Activated effector memory CD4-positive, alpha-beta T cell treated with Interleukin-2 at 50 U/mL for 16 hours (primary cell): ENCODE measurements around the gene RICTOR.

Source experiments
- DNase-seq: peaks from one replicate; pipeline ENCODE4 v3.0.0-alpha.2; 2020

The RICTOR gene

DNA sequence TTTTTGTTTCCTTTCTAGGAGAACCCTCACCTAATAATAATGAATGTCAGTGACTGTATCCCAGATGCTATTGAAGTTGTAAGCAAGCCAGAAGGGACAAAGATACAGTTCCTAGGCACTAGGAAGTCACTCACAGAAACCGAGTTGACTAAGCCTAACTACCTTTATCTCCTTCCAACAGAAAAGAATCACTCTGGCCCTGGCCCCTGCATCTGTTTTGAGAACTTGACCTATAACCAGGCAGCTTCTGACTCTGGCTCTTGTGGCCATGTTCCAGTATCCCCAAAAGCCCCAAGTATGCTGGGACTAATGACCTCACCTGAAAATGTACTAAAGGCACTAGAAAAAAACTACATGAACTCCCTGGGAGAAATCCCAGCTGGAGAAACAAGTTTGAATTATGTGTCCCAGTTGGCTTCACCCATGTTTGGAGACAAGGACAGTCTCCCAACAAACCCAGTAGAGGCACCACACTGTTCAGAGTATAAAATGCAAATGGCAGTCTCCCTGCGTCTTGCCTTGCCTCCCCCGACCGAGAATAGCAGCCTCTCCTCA is 141.3 kb downstream of the RICTOR start:
- DNase-seq: no peak

DNA sequence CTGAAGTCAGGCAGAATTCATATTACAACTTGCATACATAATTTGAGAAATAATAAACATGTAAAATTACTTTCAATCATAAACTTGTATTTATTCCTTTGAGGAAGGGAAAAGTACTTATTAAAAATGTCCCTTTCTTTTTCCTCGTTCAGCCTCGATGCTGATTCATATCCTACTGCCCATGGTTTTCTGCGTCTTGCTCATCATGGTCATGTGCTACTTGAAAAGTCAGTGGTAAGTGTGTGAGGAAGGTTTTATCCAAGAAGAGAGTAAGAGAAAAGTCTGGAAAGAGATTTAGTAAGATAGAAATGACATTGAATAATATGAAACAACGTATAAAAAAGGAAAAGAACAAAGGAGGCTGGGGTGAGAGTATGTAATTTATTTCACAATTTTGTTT is 142.5 kb downstream of the RICTOR start:
- no peak for DNase-seq

DNA sequence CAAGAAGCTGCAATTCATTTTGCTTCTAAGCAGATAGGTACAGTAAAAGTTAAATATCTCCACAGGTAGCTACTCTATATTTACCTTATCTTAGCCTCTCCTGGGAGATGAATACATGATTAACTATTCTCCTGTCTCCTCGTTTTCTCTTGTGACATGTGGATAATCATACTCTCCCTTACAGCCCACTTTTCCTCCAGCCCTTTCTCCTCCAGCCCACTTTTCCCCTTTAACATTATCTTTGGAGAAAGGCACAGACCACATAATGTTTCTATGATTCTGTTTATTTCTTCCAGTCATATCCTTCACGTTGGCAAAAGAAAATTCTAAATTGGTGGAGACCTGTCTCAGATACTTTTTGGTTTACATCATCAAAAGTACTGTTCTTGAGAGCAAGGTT is 144.4 kb downstream of the RICTOR start:
- no peak for DNase-seq

DNA sequence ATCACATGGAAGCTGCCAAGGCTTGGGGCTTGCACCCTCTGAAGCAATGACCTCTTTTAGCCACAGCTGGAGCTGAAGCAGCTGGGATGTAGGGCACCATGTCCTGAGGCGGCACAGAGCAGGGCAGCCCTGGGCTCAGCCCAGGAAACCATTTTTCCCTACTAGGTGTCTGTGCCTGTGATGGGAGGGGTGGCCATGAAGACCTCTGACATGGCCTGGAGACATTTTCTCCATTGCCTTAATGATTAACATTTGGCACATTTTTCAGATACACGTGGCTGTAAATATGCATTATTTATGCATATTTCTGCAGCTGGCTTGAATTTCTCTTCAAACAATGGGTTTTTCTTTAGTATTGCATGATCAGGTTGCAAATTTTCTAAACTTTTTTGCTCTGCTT is 146.7 kb downstream of the RICTOR start:
- no peak for DNase-seq

DNA sequence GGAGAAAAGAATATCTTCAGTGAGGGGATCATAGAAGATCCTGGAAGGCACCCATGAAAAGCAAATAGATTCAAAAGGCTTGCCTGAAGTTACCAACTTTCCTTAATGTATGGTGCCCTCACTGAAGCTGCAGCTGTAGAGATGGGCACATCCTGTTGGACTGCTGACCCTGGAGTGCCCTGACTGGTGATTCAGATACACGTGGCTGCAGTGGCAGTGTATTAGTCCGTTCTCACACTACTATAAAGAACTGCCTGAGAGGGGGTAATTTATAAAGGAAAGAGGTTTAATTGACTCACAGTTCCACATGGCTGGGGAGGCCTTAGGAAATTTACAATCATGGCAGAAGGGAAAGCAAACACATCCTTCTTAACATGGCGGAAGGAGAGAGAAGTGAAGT is 148.1 kb downstream of the RICTOR start:
- DNase-seq: no peak

DNA sequence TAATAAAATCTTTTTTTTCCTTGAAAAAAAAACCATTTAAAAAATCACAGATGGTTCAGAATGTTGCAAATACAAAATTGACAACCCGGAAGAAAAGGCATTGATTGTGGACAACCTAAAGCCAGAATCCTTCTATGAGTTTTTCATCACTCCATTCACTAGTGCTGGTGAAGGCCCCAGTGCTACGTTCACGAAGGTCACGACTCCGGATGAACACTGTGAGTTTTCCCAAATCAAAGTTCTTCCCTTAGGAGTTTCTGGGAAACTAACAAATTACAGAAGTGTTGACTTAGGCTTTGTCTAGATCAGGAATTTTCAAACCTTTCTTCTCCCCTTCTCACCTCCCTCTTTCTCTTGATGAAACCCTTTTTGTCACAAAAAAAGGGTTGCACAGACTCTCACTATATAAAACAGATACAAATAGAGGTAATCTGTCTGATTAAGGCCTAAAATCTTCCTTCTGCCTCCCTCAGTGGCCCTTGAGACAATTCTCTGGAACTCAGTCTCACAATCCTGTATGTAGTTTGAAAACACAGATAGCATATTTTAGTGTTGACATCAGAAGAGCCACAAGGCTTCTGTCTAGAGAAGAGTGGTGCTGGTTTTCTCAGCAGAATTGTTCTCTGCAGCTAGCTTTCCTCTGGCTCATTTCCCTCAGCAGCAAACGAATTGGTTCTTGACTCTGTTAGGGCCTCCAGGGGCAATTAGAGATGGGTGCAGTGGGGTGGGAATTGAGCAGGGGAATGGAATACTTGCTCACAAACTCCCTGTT is 148.9 kb downstream of the RICTOR start:
- no peak for DNase-seq

DNA sequence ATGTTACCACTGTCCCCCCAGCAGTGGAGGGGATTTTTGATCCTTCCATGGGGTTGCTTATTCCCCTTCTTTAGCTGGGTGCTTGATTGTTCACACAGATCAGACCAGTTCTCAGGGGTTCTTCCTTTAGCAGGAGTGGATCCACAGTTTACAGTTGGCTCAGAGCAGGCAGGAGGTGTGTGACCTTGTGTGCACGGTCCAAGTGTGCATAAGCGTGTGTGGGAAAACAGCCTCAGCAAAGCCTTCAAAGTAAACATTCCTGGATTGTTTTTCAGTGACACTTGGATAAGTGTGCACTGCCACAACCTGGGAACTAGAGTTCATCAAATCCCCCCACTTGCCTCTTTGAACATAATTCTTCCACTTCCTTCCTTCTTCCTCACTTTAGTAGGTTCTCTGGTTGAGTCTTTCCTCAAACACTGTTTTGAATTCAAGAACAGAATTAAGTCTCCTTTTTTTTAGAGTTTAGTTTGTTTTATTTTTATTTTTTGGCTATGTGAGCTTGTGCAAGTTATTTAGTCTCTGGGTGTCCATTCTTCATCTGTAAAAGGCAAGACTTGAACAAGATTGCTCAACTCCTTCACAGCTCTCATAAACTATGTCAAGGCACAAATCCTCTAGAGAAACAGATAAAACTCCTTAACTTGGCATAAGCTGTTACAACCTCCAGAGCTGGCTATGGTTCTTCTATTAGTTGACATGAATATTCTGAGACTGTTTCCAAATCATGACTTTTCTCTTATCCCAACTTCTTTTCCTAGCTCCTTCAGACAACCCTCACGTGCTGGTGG is 150.3 kb downstream of the RICTOR start:
- DNase-seq: no peak

DNA sequence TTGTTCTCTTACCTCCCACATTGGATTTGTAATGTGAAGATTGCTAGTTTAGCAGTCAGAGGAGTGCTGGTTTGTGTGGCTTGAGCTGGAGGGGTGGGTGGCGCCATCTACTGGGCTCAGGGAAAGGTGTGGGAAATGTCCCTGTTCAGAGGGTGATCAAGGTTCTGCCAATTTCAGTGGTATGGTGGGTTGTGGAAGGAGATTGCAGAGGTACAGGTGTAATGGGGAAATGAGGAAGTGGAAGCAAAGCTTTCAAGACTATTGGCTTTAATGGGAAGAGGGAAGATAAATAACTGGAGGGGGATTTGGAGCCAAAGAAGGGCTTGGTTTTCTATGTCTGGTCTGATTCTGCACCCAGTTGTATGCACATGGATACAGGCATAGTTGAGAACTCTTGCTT is 152.0 kb downstream of the RICTOR start:
- DNase-seq: peak; percentile 25

DNA sequence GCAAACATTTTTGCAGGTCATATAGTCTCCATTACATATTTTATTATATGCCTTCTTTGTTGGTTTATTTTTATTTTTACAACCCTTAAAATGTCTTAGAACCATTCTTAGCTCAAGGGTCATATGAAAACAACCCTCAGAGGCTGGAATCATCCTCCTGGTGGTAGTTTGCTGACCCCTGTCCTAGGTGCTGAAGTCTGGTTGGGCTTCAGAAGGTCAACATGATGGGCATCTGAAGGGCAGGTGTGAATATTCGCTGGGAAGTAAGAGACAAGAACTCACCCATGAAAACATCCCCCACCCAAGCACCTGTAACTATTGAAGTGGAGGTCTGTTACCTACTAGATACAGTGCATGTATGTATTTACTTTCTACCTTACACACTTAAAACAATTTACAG is 153.0 kb downstream of the RICTOR start:
- DNase-seq: no peak

DNA sequence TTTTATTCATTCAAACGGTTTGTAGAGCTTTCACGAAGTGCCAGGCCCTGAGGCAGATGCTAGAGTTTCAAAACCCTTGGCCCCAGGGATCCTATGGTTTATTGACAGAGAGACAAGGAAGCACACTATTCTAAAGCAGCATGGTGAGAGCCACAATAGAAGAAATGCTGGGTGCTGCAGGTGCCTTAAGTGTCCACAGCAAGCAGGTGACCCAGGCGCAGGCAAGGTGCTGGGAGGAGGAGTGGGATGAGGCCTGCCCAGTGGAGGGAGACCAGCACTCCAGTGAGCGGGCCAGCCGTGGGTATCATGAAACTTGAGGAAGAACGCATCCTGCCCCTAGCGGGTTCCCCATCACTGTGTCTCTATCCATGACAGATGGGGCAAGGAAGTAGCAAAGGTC is 157.4 kb downstream of the RICTOR start:
- DNase-seq: no peak

DNA sequence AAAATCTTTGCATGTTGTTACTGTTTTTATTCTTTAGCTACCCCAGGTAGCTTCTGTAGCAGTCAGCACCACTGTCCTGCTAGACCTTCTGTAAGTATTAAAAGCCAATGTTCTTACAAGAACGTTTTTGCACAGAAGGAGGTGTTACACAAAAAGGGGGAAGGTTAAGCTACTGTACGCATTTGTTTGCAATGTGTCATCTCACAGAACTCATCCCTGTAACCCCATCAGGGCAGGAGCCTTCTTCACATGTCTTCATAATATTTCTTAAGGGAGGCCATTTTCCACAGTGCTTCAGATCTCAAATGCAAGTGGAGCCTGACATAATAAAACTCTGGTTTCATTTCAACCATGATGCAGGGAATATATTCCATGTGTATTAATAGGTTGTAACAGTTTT is 160.5 kb downstream of the RICTOR start:
- DNase-seq: no peak

DNA sequence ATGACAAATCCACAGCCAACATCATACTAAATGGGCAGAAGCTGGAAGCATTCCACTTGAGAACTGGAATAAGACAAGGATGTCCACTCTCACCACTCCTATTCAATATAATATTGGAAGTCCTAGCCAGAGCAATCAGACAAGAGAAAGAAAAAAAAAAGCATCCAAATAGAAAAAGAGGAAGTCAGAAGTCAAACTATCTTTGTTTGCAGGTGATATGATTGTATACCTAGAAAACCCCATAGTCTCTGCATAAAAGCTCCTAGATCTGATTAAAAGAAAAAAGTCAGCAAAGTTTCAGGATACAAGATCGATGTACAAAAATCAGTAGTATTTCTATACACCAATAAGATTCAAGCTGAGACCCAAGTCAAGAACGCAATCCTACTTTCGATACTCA is 162.3 kb downstream of the RICTOR start:
- no peak for DNase-seq

DNA sequence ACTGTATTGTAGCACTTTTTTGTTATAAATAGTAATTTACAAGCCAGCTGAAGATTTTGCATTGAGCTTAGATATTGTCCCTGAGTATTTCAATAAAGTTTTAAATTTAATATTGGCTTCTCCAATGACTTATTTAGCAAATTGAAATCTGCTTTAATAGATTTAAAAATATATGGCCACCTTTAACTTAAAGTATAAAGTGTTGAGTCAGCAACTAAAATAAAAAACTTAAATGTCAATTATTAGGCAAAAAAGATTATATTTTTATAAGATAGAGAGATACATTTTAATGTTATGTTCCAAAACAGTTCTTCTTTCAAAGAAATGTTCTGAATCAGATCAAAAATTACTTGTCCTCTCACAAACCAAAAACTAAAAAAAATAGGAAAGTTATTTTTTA is 167.7 kb downstream of the RICTOR start:
- no peak for DNase-seq

DNA sequence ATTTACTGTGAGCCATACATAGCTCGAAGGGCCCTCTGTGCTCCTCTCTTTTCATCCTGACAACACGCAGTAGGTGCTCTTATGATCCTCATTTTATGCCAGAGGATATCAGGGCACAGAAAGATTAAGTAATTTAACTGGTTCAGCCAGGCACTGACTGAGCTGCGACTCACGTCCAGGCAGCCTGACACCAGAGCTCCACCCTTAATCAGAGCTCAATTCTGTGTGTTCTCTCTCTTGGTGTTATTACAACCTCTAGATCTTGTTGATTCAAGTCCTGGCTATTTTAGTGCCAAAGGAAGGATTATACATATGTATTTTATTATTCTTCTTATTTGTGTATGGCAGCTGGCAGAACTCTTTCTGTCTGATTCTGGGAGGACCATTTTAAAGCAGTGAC is 168.7 kb downstream of the RICTOR start:
- no peak for DNase-seq

DNA sequence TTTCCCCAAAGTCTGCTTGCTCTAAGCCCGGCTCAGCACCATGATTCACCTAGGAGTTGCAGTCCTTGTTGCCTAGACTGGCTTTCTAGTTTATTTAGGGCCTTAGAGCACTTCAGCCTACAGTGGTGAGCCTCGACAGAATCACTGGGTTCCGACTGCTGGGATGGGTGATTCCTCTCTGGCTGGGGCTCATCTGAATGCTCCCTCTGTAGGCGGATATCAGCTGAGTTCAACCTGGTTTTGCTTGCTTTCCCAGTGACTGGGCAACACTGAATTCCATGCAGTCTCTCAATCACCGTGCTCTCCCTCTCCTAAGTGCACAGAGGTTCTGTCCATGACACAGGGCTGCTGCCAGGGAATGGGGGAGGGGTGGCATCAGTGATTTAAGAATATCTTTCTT is 174.3 kb downstream of the RICTOR start:
- no peak for DNase-seq

DNA sequence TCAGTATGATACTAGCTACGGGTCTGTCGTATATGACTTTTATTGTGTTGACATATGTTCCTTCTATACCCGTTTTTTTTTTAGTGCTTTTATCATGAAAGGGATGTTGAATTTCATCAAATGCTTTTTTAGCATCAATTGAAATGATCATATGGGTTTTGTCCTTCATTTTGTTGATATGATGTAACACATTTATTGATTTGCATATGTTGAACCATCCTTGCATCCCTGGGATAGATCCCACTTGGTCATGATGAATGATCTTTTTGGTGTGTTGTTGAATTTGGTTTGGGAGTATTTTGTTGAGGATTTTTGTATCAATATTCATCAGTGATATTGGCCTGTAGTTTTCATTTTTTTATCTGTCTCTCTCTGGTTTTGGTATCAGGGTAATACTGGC is 177.4 kb downstream of the RICTOR start:
- no peak for DNase-seq

DNA sequence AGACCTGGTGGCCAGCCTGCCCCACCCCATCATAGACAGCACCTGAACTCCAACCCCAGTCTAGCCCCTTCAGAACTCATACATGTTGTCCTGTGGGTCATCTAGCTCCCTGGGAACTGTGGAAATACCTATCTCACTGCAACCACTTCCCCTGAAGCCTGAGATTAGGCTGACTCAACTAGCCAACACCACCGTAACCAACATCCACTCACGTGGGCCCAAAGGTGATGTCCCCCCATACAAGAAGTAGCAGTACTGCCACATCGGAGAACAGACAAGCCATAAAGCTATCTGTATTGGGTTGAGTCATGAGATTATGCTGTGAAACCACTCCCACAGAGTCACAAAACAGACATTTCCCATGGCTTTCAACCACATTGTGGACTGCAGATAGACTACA is 181.8 kb downstream of the RICTOR start:
- DNase-seq: no peak

DNA sequence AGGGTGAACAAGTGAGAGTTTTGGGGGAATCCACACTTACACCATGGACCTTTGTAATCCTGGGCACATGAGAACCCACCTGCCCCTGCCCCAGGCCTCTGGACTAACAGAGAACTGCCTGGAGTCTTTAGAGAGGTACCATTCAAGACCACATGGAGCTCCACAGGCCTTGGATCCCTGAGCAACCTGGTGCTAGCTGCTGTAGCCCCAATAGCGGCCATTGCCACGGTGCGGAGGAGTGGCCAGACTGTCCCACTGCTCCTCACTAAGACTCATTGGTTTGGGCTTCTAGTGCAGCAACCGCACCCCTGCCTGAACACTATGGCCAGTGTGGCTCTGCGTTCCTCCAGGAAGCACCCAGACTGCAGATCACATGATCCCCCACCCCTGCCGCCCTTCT is 182.6 kb downstream of the RICTOR start:
- DNase-seq: no peak

DNA sequence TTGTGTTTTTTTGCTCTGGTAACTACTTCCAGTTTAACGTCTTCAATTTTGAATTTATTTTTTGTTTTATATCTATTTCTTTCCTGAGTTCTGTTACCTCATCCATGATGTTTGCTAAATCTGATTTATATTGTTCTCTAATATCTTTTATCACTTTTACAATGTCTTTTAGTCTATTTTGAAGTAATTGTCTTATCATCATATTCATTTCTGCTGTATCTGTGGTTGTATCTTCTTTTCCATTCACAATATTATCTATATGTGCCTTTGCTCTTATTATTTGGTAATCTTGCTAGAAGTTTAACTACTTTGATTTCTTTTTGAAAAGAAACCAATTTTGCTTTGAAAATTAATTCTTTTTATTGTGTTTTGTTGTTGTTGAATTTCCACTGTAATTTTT is 184.8 kb downstream of the RICTOR start:
- no peak for DNase-seq

DNA sequence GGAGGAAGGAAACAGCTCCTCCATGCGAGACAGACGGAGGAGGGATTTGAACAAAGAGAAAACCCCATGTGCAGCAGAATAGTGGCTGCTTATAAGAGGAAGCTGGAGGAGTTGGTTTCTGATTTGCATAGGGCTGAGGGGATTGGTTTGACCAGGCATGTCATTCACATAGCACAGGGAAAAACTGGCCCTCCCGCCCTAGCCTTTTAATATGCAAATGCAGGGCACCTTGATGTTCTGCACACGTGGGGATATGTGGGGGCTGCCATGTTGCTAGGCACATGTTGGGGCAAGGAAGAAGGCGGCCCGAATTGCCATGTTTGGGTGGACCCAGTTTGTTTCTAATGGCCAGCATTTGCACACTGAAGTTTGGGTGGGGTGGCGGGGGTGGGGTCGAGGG is 186.2 kb downstream of the RICTOR start:
- DNase-seq: no peak
